NCI-H128 (cell line): Measurements from ENCODE around the gene CFAP210.
"Not testable (repeated sequence)": the region's sequence is repeated elsewhere in the genome, so short reads cannot be mapped to it uniquely, and the experiment has no call there.

Experiments used
- DNase-seq: peaks from one replicate; lab custom pipeline; 2025; ENCODE audit not compliant: unreplicated experiment; lab: John Stamatoyannopoulos, UW

The CFAP210 gene

DNA sequence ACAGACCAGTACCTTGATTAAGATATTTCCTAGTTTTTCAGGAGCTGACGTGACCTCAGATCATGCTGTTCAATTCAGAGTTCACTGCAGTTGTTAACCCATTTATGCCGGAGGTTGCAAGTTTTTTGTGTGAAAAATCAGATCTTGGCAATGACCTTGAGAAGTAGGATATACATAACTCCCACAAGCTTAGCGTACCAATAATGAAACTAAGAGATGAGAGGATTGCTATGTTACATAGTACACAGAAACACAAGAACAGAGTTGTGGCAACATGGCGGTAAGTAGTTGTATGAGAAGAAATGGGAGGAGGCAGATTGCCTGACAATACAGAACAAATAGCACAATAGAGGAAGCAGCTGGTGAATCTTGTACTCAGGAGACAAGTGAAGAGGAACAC lies 71.0 kb downstream of the CFAP210 start:
- no peak for DNase-seq

DNA sequence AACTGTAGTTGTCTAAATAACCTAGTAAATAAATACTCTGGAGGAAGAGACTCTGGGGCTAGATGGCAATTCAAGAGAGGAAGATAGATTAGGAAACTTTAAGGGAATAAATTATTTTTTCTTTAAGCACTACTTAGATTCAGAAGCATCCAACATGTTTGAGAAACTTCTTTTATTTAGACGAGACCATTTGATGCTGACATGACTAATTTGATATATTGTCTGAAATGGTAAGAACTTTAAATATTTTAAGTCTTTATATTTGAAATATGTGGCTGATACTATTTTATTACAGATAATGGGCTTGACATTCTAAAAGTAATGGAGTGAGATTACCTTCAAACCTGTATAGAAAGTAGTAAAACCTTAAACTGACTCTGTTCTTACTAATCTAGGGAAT lies 73.7 kb downstream of the CFAP210 start:
- DNase-seq = no peak

DNA sequence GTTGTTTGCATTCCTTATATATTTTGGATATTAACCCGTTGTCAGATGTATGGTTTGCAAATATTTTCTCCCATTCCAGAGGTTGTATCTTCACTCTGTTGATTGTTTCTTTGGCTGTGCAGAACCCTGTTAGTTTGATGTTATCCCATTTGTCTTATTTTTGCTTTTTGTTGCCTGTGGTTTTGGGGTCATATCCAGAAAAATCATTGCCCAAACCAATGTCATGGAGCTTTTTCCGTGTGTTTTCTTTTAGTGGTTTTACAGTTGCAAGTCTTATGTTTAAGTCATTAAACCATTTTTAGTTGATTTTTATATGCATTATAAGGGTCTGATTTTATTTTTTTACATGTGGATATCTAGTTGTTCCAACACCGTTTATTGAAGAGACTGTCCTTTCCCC lies 74.3 kb downstream of the CFAP210 start:
- no peak for DNase-seq

DNA sequence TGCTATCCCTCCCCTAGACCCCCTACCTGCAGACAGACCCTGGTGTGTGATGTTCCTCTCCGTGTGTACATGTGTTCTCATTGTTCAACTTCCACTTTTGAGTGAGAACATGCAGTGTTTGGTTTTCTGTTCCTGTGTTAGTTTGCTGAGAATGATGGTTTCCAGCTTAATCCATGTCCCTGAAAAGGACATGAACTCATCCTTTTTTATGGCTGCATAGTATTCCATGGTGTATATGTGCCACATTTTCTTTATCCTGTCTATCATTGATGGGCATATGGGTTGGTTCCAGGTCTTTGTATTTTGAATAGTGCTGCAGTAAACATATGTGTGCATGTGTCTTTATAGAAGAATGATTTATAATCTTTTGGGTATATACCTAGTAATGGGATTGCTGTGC lies 78.2 kb downstream of the CFAP210 start:
- not testable (repeated sequence) for DNase-seq

DNA sequence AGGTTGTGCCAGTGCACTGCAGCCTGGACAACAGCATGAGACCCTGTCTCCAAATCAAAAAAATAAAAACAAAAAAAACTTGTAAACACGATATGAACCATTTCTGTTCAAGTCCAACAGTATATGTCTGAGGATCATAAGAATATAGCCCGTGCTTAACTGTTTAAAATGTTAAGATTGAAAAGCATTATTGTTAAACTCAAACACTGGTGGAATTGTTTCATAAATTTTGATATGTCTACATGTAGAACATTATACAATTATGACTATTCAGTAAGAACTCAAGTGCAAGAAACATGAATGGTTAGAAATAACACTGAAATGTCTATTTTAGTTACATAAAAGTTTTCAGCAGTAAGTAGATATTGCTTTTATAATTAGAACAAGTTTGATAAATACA lies 80.3 kb downstream of the CFAP210 start:
- DNase-seq = no peak

DNA sequence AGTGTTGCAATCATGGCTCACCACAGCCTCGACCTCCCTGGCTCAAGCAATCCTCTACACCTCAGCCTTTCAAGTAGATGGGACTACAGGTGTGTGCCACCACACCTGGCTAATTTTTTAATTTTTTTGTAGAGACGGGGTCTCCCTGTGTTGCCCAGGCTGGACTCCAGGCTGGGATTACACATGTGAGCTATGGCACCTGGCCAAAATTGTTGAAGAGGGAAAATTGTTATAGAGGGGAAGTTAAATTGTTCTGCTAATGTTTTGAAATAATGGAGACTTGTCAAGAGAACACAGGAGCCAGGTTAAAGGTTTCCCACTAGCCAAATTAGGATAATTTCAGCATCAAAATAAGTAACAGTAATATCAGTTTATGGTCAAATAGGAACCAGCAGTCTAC lies 84.9 kb downstream of the CFAP210 start:
- DNase-seq = no peak

DNA sequence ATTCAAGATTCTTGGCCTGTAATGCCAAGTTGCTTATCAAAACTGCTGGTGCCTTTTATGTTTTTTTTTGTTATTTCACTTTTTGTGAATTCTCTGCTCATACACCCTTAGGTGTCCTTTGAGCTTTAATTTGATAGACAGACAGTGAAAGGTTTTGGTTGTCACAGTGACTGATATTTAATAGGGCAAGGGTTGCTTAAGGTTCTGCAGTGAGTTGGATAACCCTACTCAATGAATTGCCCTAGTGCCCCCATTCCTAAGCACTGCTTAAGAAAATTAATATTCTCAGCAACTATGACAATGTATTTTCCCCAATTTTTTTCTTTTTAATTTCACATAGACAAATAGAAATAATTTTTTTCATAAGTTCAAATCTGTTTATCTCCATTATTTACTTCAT lies 94.6 kb downstream of the CFAP210 start:
- DNase-seq = no peak

DNA sequence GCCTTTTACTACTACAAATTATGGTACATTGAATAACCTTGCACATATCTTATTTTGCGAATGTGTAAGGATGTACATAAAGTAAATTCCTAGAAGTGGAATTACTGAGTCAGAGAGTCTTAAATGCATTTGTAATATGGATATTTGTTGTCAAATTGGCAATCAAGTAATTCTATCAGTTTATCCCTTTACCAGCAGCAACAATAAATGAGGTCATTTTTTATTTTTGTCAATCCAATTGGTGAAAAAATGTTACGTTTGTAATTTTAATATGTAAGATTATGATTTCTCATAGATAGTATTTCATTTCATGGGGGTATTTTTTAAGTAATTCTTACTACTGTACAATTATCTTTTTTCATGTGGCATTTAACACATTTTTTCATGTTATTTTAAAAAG lies 95.2 kb downstream of the CFAP210 start:
- no peak for DNase-seq

DNA sequence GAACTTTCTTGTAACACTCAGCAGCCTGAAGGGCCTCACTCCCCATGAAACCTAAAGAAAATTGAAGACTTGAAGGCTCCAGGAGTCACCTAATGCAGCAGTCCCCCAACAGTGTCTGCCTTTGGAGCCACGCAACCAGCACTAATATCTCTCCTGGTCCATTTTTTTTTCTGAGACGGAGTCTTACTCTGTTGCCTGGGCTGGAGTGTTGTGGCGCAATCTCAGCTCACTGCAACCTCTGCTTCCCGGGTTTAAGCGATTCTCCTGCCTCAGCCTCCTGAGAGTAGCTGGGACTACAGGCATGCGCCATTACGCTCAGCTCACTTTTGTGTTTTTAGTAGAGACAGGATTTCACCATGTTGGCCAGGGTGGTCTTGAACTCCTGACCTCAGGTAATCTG lies 97.7 kb downstream of the CFAP210 start:
- DNase-seq = not testable (repeated sequence)
